ENCODE data around the gene DHRS7B. TPM values are rescaled to one million over a fixed set of nuclear protein-coding genes. Genes with fewer than 3 reads are reported as not detected.

Gene DHRS7B
- total RNA-seq, 1 donor = 15.2 TPM

DNA sequence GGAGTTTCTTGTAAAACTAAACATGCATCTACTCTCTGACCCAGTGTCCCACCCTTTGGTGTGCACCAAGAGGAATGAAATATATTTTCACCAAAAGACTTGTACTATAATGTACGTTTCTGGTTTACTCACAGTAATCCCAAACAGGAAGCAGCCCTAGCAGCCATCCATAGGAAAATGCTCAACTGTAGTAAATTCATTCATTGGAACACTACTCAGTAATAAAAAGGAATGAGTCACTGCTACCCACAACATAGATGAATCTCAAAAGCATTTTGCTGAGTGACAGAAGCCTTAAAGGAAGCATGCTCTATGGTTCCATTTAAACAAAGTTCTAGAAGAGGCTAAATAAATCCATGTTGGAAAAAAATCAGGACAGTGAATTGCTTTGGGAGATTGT is 37.6 kb upstream of the DHRS7B start:
- no peaks in the 10 kb centered on the region for H3K79me2 ChIP-seq (ENCODE audit: insufficient read depth, low read length)
- no peaks in the 10 kb centered on the region for H4K20me1 ChIP-seq (ENCODE audit: insufficient read depth, low read length)
- no peak overlapping the region for H3K4me2 ChIP-seq (ENCODE audit: insufficient read depth, low read length)
- no peaks in the 10 kb centered on the region for H3K9me3 ChIP-seq (ENCODE audit: low read depth, low read length)
- H3K27me3 ChIP-seq (ENCODE audit: insufficient read depth, low read length) = no peaks in the 10 kb centered on the region
- H3K4me1 ChIP-seq (ENCODE audit: insufficient read depth, low read length) = no peaks in the 10 kb centered on the region
- TF ChIP-seq, protein P1, sequence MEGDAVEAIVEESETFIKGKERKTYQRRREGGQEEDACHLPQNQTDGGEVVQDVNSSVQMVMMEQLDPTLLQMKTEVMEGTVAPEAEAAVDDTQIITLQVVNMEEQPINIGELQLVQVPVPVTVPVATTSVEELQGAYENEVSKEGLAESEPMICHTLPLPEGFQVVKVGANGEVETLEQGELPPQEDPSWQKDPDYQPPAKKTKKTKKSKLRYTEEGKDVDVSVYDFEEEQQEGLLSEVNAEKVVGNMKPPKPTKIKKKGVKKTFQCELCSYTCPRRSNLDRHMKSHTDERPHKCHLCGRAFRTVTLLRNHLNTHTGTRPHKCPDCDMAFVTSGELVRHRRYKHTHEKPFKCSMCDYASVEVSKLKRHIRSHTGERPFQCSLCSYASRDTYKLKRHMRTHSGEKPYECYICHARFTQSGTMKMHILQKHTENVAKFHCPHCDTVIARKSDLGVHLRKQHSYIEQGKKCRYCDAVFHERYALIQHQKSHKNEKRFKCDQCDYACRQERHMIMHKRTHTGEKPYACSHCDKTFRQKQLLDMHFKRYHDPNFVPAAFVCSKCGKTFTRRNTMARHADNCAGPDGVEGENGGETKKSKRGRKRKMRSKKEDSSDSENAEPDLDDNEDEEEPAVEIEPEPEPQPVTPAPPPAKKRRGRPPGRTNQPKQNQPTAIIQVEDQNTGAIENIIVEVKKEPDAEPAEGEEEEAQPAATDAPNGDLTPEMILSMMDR (IDR thresholded peaks at IDR 0.05; ENCODE audit: extremely low read depth, low read depth, low read length) = no peak
- no peak overlapping the region for H3K27ac ChIP-seq (ENCODE audit: low read depth, low read length)
- DNase-seq (ENCODE audit: insufficient read length, low spot score, missing footprints) = peak; percentile 88
- H3K36me3 ChIP-seq (ENCODE audit: insufficient read depth, low read length) = no peaks in the 10 kb centered on the region
- no peak overlapping the region for H3K4me3 ChIP-seq (ENCODE audit: insufficient read depth, low read length)
- no peak overlapping the region for H2AFZ ChIP-seq (ENCODE audit: low read length)

DNA sequence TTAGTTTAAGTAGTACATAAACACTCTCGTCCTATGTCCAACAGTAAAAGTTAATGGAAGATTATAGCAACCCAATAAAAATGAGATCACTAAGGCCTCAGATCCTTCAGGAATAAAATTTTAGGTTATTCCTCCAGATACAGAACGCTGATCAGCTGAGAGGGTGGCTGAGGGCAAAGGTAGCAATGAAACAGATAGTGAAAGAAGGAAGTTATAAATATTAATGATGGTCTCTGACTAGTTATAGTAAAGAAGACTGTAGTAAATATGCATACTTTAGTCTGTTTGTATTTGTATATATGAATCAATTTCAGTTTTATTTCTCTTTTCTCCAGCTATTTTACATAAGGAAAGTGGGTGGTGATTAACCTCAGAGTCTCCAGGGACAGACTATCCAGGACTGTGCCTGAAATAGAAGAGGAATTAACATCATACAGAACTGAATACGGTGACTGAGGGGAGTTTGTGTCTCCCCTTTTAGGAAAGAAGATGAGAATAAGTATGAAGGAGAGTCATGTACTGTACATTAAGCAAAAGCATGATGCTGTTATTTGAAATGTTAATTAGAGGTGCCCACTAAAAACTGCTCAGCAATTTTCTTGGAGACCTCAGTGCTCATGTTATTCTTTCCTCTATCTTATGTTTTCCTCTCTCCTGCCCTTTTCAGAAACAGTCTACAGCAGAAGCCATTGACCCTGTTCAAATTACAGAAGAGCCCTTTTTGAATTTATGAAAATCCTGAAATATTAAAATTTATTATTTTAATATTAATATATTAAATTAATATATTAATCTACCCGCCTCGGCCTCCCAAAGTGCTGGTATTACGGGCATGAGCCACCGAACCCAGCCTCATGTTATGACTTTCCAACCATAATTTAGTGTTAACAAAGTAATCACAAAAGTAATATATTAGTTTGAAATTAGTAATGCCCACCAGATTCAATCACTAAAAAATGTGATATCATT is 36.5 kb upstream of the DHRS7B start:
- Histone ChIP-seq H3K27me3 (ENCODE audit: insufficient read depth, low read length) (no peaks in the 10 kb centered on the region), H3K79me2 (ENCODE audit: insufficient read depth, low read length) (no peaks in the 10 kb centered on the region), H2AFZ (ENCODE audit: low read length) (no peak overlapping the region), H3K27ac (ENCODE audit: low read depth, low read length) (no peak overlapping the region), H3K9me3 (ENCODE audit: low read depth, low read length) (no peaks in the 10 kb centered on the region), H3K4me1 (ENCODE audit: insufficient read depth, low read length) (no peaks in the 10 kb centered on the region), H3K36me3 (ENCODE audit: insufficient read depth, low read length) (no peaks in the 10 kb centered on the region), H3K4me3 (ENCODE audit: insufficient read depth, low read length) (no peak overlapping the region), H4K20me1 (ENCODE audit: insufficient read depth, low read length) (no peaks in the 10 kb centered on the region), H3K4me2 (ENCODE audit: insufficient read depth, low read length) (no peak overlapping the region)
- peak; percentile 45 for DNase-seq (ENCODE audit: insufficient read length, low spot score, missing footprints)
- TF ChIP-seq, protein P1 (IDR thresholded peaks at IDR 0.05; ENCODE audit: extremely low read depth, low read depth, low read length) = no peak

DNA sequence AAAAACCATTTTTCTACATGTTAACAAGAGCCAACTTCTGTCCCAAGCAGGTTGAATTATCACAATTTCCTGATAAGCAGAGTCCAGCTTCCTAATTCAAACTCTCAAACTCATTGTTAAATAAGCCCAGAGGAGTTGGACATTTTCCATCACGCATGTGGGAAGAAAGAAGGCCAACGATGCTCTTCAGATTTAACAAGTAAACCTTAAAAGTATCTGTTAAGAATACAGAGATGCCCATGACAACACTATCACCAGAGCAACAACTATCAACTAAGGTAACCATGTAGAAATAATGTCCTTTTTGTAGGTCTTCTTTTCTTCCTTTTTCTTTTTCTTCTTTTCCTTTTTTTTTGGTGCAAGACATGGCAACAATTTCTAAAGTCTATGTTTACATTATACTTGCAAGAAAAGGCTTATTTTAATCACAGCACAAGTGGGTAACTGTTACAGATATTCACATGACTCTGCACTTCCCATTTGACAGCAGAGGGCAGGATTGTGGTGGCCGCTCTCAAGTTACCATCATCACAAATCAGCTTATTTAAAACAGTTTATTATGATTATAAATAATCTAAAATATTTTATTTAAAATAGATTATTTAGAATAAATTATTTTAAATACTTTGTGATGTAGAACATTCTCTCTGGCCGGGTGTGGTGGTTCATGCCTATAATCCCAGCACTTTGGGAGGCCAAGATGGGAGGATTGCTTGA is 35.7 kb upstream of the DHRS7B start:
- peak; percentile 68 for DNase-seq (ENCODE audit: insufficient read length, low spot score, missing footprints)
- Histone ChIP-seq H3K79me2 (ENCODE audit: insufficient read depth, low read length) (no peaks in the 10 kb centered on the region), H3K36me3 (ENCODE audit: insufficient read depth, low read length) (no peaks in the 10 kb centered on the region), H3K27ac (ENCODE audit: low read depth, low read length) (no peak overlapping the region), H3K27me3 (ENCODE audit: insufficient read depth, low read length) (no peaks in the 10 kb centered on the region), H3K9me3 (ENCODE audit: low read depth, low read length) (no peaks in the 10 kb centered on the region), H2AFZ (ENCODE audit: low read length) (no peak overlapping the region), H3K4me1 (ENCODE audit: insufficient read depth, low read length) (no peaks in the 10 kb centered on the region), H3K4me3 (ENCODE audit: insufficient read depth, low read length) (no peak overlapping the region), H4K20me1 (ENCODE audit: insufficient read depth, low read length) (no peaks in the 10 kb centered on the region), H3K4me2 (ENCODE audit: insufficient read depth, low read length) (no peak overlapping the region)
- TF ChIP-seq, protein P1 (IDR thresholded peaks at IDR 0.05; ENCODE audit: extremely low read depth, low read depth, low read length) = no peak

DNA sequence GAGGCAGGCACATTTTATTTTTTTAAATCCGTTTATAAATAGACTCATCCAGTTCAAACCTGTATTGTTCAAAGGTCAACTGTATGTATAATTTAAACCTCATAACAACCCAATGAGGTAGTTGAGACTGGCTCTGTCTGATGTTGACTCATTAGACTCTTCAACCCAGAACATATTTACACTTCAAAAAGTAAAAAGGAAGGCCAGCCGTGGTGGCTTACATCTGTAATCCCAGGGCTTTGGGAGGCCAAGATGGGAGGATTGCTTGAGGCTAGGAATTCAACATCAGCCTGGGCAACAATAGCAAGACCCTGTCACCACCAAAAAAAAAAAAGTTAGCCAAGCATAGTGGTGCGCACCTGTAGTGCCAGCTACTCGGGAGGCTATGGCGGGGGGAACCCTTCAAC is 32.5 kb upstream of the DHRS7B start:
- TF ChIP-seq, protein P1 (IDR thresholded peaks at IDR 0.05; ENCODE audit: extremely low read depth, low read depth, low read length) = no peak
- Histone ChIP-seq H3K79me2 (ENCODE audit: insufficient read depth, low read length) (no peaks in the 10 kb centered on the region), H3K9me3 (ENCODE audit: low read depth, low read length) (no peaks in the 10 kb centered on the region), H4K20me1 (ENCODE audit: insufficient read depth, low read length) (no peaks in the 10 kb centered on the region), H3K4me3 (ENCODE audit: insufficient read depth, low read length) (no peak overlapping the region), H3K27me3 (ENCODE audit: insufficient read depth, low read length) (no peaks in the 10 kb centered on the region), H3K4me1 (ENCODE audit: insufficient read depth, low read length) (peaks cover 5% of the 10 kb centered on the region), H3K27ac (ENCODE audit: low read depth, low read length) (no peak overlapping the region), H2AFZ (ENCODE audit: low read length) (no peak overlapping the region), H3K36me3 (ENCODE audit: insufficient read depth, low read length) (no peaks in the 10 kb centered on the region), H3K4me2 (ENCODE audit: insufficient read depth, low read length) (no peak overlapping the region)
- no peak for DNase-seq (ENCODE audit: insufficient read length, low spot score, missing footprints)
